WTC11 (cell line): ENCODE data around the gene NRXN2. TPM values are rescaled to one million over a fixed set of nuclear protein-coding genes. Genes with fewer than 3 reads are reported as not detected.
A peak's percentile ranks its signal among the peaks of the same experiment; 100 is the strongest.

Experiments used
- ATAC-seq: fragments of 200-7000 bp; cut with Tn5 transposase; 2 replicates; pipeline ENCODE4 v1.10.0; 2021; ENCODE audit warnings: mild to moderate bottlenecking, moderate library complexity
- CTCF ChIA-PET: fragments of 300-600 bp; sonication (Branson Sonifier 250); formaldehyde crosslinking; loops from one replicate; lab custom pipeline; 2021; ENCODE audit warnings: antibody characterized with exemption; lab: Charles Lee
- POLR2A ChIA-PET: fragments of 350-600 bp; sonication (Branson Sonifier 250); formaldehyde crosslinking; loops from one replicate; lab custom pipeline; 2021; ENCODE audit warnings: antibody characterized with exemption; lab: Charles Lee
- DNase-seq: peaks from one replicate; pipeline ENCODE4 v3.0.0; 2021; ENCODE audit warnings: low spot score
- H3K27ac Mint-ChIP-seq: 2 replicates; pipeline ENCODE4 v1.8.0; 2021; ENCODE audit warnings: mixed read lengths
- H3K27me3 Mint-ChIP-seq: 2 replicates; pipeline ENCODE4 v1.8.0; 2021; ENCODE audit warnings: low read depth, mild to moderate bottlenecking, moderate library complexity, mixed read lengths
- H3K36me3 Mint-ChIP-seq: 2 replicates; pipeline ENCODE4 v1.8.0; 2021; ENCODE audit warnings: mixed read lengths
- H3K4me1 Mint-ChIP-seq: 2 replicates; pipeline ENCODE4 v1.8.0; 2022; ENCODE audit warnings: mixed read lengths
- H3K4me3 Mint-ChIP-seq: 2 replicates; pipeline ENCODE4 v1.8.0; 2021; ENCODE audit warnings: mild to moderate bottlenecking, moderate library complexity, mixed read lengths
- H3K9me3 Mint-ChIP-seq: 2 replicates; pipeline ENCODE4 v1.8.0; 2021; ENCODE audit warnings: mixed read lengths
- FOXK1 ChIP-seq: sonication (generic); formaldehyde crosslinking; IDR thresholded peaks from 2 replicates; pipeline ENCODE4 v1.8.0; 2022; ENCODE audit warnings: mild to moderate bottlenecking, moderate library complexity, missing genetic modification reagents
- NFATC4 ChIP-seq: fragments of 250-450 bp; sonication (Bioruptor Pico); IDR thresholded peaks from 2 replicates; pipeline ENCODE4 v1.9.0; 2021; ENCODE audit warnings: mild to moderate bottlenecking
- RELA ChIP-seq: sonication (generic); formaldehyde crosslinking; IDR thresholded peaks from 2 replicates; pipeline ENCODE4 v1.8.1; 2022; ENCODE audit warnings: missing genetic modification reagents, mild to moderate bottlenecking, borderline replicate concordance
- SOX15 ChIP-seq: fragments of 250-450 bp; sonication (Bioruptor Pico); IDR thresholded peaks from 2 replicates; pipeline ENCODE4 v1.9.0; 2021; ENCODE audit warnings: mild to moderate bottlenecking
- SP1 ChIP-seq: sonication (generic); formaldehyde crosslinking; conservative IDR thresholded peaks from 2 replicates; pipeline ENCODE4 v1.8.1; 2022; ENCODE audit warnings: missing genetic modification reagents
- ZNF138 ChIP-seq: sonication (generic); formaldehyde crosslinking; conservative IDR thresholded peaks from 2 replicates; pipeline ENCODE4 v1.8.1; 2022; ENCODE audit warnings: mild to moderate bottlenecking, moderate library complexity, missing genetic modification reagents
- ZNF423 ChIP-seq: fragments of 250-450 bp; sonication (Bioruptor Pico); IDR thresholded peaks from 2 replicates; pipeline ENCODE4 v2.1.2; 2022; ENCODE audit warnings: mild to moderate bottlenecking, moderate library complexity
- ZNF671 ChIP-seq: fragments of 250-450 bp; sonication (Bioruptor Pico); IDR thresholded peaks from 2 replicates; pipeline ENCODE4 v1.8.0; 2021; ENCODE audit warnings: mild to moderate bottlenecking
- total RNA-seq: library from RNA; stranded (reverse); gene quantifications from 3 replicates; pipeline ENCODE4 v1.2.3, GENCODE V29; 2021
- TF ChIP-seq, protein P1 (sequence below): sonication (generic); formaldehyde crosslinking; IDR thresholded peaks from 2 replicates; pipeline ENCODE4 v1.8.1; 2022; ENCODE audit warnings: low read depth, mild to moderate bottlenecking, moderate library complexity, missing genetic modification reagents, borderline replicate concordance
- TF ChIP-seq, protein P2 (sequence below): sonication (generic); formaldehyde crosslinking; IDR thresholded peaks from 2 replicates; pipeline ENCODE4 v1.8.0; 2022; ENCODE audit warnings: mild to moderate bottlenecking, missing genetic modification reagents
- TF ChIP-seq, protein P3 (sequence below): fragments of 250-450 bp; sonication (Bioruptor Pico); IDR thresholded peaks from 2 replicates; pipeline ENCODE4 v1.9.0; 2021; ENCODE audit warnings: mild to moderate bottlenecking
- TF ChIP-seq, protein P4 (sequence below): sonication (generic); formaldehyde crosslinking; IDR thresholded peaks from 2 replicates; pipeline ENCODE4 v1.8.0; 2023; ENCODE audit warnings: missing genetic modification reagents, mild to moderate bottlenecking, borderline replicate concordance

The NRXN2 gene
- total RNA-seq, 1 experiment from 2014 or later = 8.6 TPM

DNA sequence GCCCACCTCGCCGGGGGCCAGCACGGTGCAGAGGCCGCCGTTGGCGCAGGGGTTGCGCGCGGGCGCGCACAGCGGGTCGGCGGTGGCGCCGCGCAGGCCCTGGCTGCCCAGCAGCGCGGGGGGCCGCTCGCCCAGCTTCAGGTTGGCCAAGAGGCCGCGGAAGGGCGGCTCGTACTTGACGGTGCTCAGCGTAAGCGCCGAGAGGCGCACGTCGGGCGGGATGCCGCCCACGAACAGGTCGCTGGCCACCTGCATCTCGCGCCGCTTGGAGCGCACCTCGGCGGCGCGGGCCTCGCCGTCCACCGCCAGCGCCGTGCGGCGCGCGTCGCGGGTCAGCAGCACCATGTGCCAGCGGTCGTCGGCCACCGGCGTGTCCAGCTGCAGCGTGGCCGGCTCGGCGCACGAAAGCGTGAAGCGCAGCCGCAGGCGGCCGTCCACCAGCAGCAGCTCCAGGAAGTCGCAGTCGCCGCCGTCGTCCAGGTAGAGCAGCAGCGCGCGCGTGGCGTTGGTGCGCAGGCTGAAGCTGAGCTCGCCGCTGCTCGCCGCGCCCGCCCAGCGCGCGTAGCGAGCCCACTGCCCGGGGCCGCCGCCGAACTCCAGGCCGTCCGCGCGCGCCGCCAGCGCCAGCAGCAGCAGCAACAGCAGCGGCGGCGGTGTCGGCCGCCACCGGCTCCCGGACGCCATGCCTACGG is 9.8 kb downstream of the NRXN2 start (continued):
- 0 out of 2 replicates have a peak, but pooled peaks have one; percentile 64 for TF ChIP-seq ZNF138 (CRISPR knock-in tag)

DNA sequence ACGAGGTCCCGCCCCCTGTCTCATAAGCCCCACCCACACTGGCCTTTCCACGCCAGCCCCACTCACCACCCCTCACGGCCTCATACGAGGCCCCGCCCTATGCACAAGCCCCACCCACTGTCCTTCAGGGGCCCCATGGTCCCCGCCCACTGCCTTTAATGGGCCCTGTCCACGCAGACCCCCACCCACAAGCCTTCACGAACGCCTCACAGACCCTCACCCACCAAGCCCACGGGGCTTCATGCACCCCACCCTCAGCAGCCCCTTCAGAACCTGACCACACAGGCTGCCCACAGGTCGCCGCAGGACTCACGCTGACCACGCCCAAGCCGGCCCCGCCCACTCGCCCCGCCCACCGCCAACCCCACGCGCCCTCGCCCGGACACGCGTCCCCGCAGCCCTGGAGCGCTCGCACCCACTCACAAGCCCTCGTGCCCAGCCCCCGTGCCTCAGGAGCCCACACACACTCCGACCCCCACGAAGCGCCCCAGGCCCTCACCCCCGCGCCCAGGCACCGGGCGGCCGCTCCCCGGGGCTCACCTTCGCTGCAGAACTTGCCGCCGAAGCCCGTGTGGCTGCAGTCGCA is 10.5 kb downstream of the NRXN2 start:
- POLR2A ChIA-PET = no interaction called here
- peak overlapping the region; percentile 61 for H3K4me3 Mint-ChIP-seq
- H3K36me3 Mint-ChIP-seq = no peaks in the 10 kb centered on the region
- TF ChIP-seq, protein P1, sequence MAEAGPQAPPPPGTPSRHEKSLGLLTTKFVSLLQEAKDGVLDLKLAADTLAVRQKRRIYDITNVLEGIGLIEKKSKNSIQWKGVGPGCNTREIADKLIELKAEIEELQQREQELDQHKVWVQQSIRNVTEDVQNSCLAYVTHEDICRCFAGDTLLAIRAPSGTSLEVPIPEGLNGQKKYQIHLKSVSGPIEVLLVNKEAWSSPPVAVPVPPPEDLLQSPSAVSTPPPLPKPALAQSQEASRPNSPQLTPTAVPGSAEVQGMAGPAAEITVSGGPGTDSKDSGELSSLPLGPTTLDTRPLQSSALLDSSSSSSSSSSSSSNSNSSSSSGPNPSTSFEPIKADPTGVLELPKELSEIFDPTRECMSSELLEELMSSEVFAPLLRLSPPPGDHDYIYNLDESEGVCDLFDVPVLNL (CRISPR knock-in tag) = no peak
- TF ChIP-seq SP1 (CRISPR knock-in tag) (peak; percentile 27; the same call in 1 of the 2 replicates), RELA (no peak; the same call in 1 of the 2 replicates)
- TF ChIP-seq, all 79 proteins: peak for 1
- peaks cover 58% of the 10 kb centered on the region for H3K4me1 Mint-ChIP-seq
- CTCF ChIA-PET = interaction anchor here (0.9 to 6.0 kb wide), 3 partner anchors 8 to 31 kb away, joined by 3 to 56 read pairs (median 17); partner anchors contain the start of gene RASGRP2
- DNase-seq (no peak), ATAC-seq (no peak)
- H3K9me3 Mint-ChIP-seq = no peaks in the 10 kb centered on the region
- no peak overlapping the region for H3K27ac Mint-ChIP-seq
- H3K27me3 Mint-ChIP-seq = peaks cover 66% of the 10 kb centered on the region

DNA sequence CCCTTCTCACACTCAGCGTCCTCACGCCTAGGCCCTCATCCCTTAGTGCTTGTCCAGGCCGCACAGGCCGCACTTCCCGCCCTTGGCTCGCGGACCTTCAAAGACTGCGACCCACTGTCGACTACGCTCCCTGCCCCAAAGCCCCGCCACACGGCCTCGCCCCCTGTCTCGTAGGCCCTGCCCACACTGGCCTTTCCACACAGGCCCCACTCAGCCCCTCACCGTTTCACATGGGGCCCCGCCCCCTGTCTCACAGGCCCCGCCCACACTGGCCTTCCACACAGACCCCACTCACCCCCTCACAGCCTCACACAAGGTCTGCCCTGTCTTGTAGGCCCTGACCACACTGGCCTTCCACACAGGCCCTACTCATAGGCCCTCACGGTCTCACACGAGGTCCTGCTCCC is 11.0 kb downstream of the NRXN2 start:
- peak overlapping the region; percentile 61 for H3K4me3 Mint-ChIP-seq
- TF ChIP-seq, protein P2, sequence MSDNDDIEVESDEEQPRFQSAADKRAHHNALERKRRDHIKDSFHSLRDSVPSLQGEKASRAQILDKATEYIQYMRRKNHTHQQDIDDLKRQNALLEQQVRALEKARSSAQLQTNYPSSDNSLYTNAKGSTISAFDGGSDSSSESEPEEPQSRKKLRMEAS (CRISPR knock-in tag) = peak; percentile 76
- no peak for TF ChIP-seq ZNF423 (CRISPR knock-in tag)
- TF ChIP-seq FOXK1 = no peak
- no peak for TF ChIP-seq NFATC4 (CRISPR knock-in tag)
- TF ChIP-seq, protein P3, sequence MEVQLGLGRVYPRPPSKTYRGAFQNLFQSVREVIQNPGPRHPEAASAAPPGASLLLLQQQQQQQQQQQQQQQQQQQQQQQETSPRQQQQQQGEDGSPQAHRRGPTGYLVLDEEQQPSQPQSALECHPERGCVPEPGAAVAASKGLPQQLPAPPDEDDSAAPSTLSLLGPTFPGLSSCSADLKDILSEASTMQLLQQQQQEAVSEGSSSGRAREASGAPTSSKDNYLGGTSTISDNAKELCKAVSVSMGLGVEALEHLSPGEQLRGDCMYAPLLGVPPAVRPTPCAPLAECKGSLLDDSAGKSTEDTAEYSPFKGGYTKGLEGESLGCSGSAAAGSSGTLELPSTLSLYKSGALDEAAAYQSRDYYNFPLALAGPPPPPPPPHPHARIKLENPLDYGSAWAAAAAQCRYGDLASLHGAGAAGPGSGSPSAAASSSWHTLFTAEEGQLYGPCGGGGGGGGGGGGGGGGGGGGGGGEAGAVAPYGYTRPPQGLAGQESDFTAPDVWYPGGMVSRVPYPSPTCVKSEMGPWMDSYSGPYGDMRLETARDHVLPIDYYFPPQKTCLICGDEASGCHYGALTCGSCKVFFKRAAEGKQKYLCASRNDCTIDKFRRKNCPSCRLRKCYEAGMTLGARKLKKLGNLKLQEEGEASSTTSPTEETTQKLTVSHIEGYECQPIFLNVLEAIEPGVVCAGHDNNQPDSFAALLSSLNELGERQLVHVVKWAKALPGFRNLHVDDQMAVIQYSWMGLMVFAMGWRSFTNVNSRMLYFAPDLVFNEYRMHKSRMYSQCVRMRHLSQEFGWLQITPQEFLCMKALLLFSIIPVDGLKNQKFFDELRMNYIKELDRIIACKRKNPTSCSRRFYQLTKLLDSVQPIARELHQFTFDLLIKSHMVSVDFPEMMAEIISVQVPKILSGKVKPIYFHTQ (CRISPR knock-in tag) = no peak
- TF ChIP-seq, protein P4, sequence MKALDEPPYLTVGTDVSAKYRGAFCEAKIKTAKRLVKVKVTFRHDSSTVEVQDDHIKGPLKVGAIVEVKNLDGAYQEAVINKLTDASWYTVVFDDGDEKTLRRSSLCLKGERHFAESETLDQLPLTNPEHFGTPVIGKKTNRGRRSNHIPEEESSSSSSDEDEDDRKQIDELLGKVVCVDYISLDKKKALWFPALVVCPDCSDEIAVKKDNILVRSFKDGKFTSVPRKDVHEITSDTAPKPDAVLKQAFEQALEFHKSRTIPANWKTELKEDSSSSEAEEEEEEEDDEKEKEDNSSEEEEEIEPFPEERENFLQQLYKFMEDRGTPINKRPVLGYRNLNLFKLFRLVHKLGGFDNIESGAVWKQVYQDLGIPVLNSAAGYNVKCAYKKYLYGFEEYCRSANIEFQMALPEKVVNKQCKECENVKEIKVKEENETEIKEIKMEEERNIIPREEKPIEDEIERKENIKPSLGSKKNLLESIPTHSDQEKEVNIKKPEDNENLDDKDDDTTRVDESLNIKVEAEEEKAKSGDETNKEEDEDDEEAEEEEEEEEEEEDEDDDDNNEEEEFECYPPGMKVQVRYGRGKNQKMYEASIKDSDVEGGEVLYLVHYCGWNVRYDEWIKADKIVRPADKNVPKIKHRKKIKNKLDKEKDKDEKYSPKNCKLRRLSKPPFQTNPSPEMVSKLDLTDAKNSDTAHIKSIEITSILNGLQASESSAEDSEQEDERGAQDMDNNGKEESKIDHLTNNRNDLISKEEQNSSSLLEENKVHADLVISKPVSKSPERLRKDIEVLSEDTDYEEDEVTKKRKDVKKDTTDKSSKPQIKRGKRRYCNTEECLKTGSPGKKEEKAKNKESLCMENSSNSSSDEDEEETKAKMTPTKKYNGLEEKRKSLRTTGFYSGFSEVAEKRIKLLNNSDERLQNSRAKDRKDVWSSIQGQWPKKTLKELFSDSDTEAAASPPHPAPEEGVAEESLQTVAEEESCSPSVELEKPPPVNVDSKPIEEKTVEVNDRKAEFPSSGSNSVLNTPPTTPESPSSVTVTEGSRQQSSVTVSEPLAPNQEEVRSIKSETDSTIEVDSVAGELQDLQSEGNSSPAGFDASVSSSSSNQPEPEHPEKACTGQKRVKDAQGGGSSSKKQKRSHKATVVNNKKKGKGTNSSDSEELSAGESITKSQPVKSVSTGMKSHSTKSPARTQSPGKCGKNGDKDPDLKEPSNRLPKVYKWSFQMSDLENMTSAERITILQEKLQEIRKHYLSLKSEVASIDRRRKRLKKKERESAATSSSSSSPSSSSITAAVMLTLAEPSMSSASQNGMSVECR (CRISPR knock-in tag) = 0 out of 2 replicates have a peak, but pooled peaks have one; percentile 64
- no peak for TF ChIP-seq SOX15 (CRISPR knock-in tag)
- no peak for TF ChIP-seq ZNF671 (CRISPR knock-in tag)
- ChIA-PET POLR2A (no interaction called here), CTCF (interaction anchor here (1.0 to 4.1 kb wide), 2 partner anchors 21 to 23 kb away, joined by 3 to 49 read pairs; no protein-coding TSS in a partner anchor)
- DNase-seq (peak; percentile 45), ATAC-seq (no peak)
- H3K27me3 Mint-ChIP-seq = peaks cover 60% of the 10 kb centered on the region
- H3K36me3 Mint-ChIP-seq = no peaks in the 10 kb centered on the region
- 0 out of 2 replicates have a peak overlapping the region, but pooled peaks have one; percentile 16 for H3K27ac Mint-ChIP-seq
- no peaks in the 10 kb centered on the region for H3K9me3 Mint-ChIP-seq
- H3K4me1 Mint-ChIP-seq = peaks cover 52% of the 10 kb centered on the region
